Measurements from ENCODE around the gene KIR2DL3.
"Not testable (repeated sequence)": the region's sequence is repeated elsewhere in the genome, so short reads cannot be mapped to it uniquely, and the experiment has no call there.

Gene KIR2DL3

DNA sequence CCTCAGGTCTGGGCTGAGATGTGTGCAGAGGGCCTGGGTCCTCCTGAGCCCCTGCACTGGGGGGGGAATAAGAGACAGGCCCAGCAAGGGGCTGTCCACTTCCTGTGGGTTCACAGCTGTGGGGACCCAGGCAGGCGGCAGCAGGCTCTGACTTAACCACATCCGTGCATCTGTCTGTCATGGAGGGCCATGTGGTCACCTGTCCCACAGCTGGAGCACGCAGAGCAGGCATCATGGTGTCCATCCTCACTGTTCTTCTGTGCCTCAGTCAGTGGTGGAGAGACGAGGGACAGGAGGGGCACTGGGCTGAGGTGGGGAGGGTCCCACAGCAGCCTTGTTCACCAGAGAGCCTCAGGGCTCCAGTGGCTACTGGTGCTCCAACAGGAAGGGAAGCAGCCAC, 30.4 kb upstream of the KIR2DL3 start:
- H3K27me3 ChIP-seq (ENCODE audit: control insufficient read depth in 3 of 3, insufficient read depth in 3 of 3, low read depth in 1 of 3, low read length in 3 of 3), result no peaks in the 10 kb centered on the region
- no peak overlapping the region for H3K18ac ChIP-seq (ENCODE audit: low read length)
- H3K79me1 ChIP-seq (ENCODE audit: low read depth, low read length), result no peaks in the 10 kb centered on the region
- WGBS, 2 donors (ENCODE audit: extremely low coverage in 2 of 2, insufficient read length in 2 of 2, insufficient replicate concordance in 1 of 2), result no CpG with 5 or more reads among the region's 4 CpGs
- no peak overlapping the region for H4K8ac ChIP-seq (ENCODE audit: low read depth, low read length)
- H3K4ac ChIP-seq (ENCODE audit: low read length), result no peak overlapping the region
- H3K9ac ChIP-seq (ENCODE audit: low read depth, low read length, poor library complexity), result no peak overlapping the region
- H3K23ac ChIP-seq (ENCODE audit: low read depth, low read length, poor library complexity), result no peak overlapping the region
- no peak overlapping the region for H3K4me2 ChIP-seq (ENCODE audit: insufficient read depth, low read length, poor library complexity, severe bottlenecking)
- H2BK15ac ChIP-seq (ENCODE audit: low read length), result no peak overlapping the region
- no peak overlapping the region for H2BK5ac ChIP-seq (ENCODE audit: low read length)
- H3K4me1 ChIP-seq (ENCODE audit: control insufficient read depth in 2 of 2, insufficient read depth in 1 of 2, low read depth in 1 of 2, low read length in 2 of 2), result no peaks in the 10 kb centered on the region
- no peak overlapping the region for H2BK120ac ChIP-seq (ENCODE audit: low read depth, low read length)
- no peak overlapping the region for H2BK12ac ChIP-seq (ENCODE audit: low read length)
- no peak overlapping the region for H3K27ac ChIP-seq (replicated peaks; ENCODE audit: low read length)
- H2AFZ ChIP-seq (ENCODE audit: low read length), result no peak overlapping the region
- peak overlapping the region in 1 of 2 donors; percentile 61 for H3K4me3 ChIP-seq (ENCODE audit: low read length in 2 of 2)
- DNase-seq (ENCODE audit: low spot score), result no peak
- no peak overlapping the region for H2AK5ac ChIP-seq (ENCODE audit: low read depth, low read length)
- H3K9me3 ChIP-seq (replicated peaks in 1 of 2; ENCODE audit: control insufficient read depth in 2 of 2, insufficient read depth in 1 of 2, low read depth in 1 of 2, low read length in 2 of 2), result peaks cover 0 to 47% of the 10 kb centered on the region in 2 donors
- H4K91ac ChIP-seq (ENCODE audit: low read depth, low read length, poor library complexity), result no peak overlapping the region
- no peak overlapping the region for H3K14ac ChIP-seq (ENCODE audit: low read length)
- no peaks in the 10 kb centered on the region for H3K36me3 ChIP-seq (replicated peaks in 1 of 2; ENCODE audit: control insufficient read depth in 2 of 2, insufficient read depth in 2 of 2, low read length in 2 of 2)

DNA sequence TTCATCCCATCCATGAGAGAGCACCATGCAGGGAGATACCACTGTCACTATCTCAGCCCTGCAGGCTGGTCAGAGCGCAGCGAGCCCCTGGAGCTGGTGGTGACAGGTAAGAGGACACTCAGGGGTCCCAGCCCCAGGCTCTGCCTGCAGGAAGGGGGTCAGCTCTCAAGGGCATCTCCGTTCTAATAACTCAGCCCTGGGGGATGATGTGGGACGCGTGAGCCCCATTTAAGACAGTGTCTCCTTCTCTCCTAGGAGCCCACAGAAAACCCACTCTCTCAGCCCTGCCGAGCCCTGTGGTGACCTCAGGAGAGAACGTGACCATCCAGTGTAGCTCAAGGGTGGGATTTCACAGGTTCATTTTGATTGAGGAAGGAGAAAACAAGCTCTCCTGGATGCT, 29.5 kb upstream of the KIR2DL3 start:
- WGBS, 2 donors (ENCODE audit: extremely low coverage in 2 of 2, insufficient read length in 2 of 2, insufficient replicate concordance in 1 of 2), result no CpG with 5 or more reads among the region's 7 CpGs
- Histone ChIP-seq H3K9ac (ENCODE audit: low read depth, low read length, poor library complexity) (no peak overlapping the region), H4K8ac (ENCODE audit: low read depth, low read length) (no peak overlapping the region), H2BK120ac (ENCODE audit: low read depth, low read length) (no peak overlapping the region), H3K14ac (ENCODE audit: low read length) (no peak overlapping the region), H2AK5ac (ENCODE audit: low read depth, low read length) (no peak overlapping the region), H3K79me1 (ENCODE audit: low read depth, low read length) (no peaks in the 10 kb centered on the region), H3K36me3 (replicated peaks in 1 of 2; ENCODE audit: control insufficient read depth in 2 of 2, insufficient read depth in 2 of 2, low read length in 2 of 2) (no peaks in the 10 kb centered on the region), H3K23ac (ENCODE audit: low read depth, low read length, poor library complexity) (no peak overlapping the region), H3K9me3 (replicated peaks in 1 of 2; ENCODE audit: control insufficient read depth in 2 of 2, insufficient read depth in 1 of 2, low read depth in 1 of 2, low read length in 2 of 2) (peaks cover 0 to 44% of the 10 kb centered on the region in 2 donors), H3K4me1 (ENCODE audit: control insufficient read depth in 2 of 2, insufficient read depth in 1 of 2, low read depth in 1 of 2, low read length in 2 of 2) (no peaks in the 10 kb centered on the region), H3K27me3 (ENCODE audit: control insufficient read depth in 3 of 3, insufficient read depth in 3 of 3, low read depth in 1 of 3, low read length in 3 of 3) (no peaks in the 10 kb centered on the region), H2AFZ (ENCODE audit: low read length) (no peak overlapping the region), H2BK12ac (ENCODE audit: low read length) (no peak overlapping the region), H2BK5ac (ENCODE audit: low read length) (no peak overlapping the region), H3K18ac (ENCODE audit: low read length) (no peak overlapping the region), H3K4me3 (ENCODE audit: low read length in 2 of 2) (no peak overlapping the region), H3K27ac (replicated peaks; ENCODE audit: low read length) (no peak overlapping the region), H2BK15ac (ENCODE audit: low read length) (no peak overlapping the region), H4K91ac (ENCODE audit: low read depth, low read length, poor library complexity) (no peak overlapping the region), H3K4me2 (ENCODE audit: insufficient read depth, low read length, poor library complexity, severe bottlenecking) (no peak overlapping the region), H3K4ac (ENCODE audit: low read length) (no peak overlapping the region)
- no peak for DNase-seq (ENCODE audit: low spot score)

DNA sequence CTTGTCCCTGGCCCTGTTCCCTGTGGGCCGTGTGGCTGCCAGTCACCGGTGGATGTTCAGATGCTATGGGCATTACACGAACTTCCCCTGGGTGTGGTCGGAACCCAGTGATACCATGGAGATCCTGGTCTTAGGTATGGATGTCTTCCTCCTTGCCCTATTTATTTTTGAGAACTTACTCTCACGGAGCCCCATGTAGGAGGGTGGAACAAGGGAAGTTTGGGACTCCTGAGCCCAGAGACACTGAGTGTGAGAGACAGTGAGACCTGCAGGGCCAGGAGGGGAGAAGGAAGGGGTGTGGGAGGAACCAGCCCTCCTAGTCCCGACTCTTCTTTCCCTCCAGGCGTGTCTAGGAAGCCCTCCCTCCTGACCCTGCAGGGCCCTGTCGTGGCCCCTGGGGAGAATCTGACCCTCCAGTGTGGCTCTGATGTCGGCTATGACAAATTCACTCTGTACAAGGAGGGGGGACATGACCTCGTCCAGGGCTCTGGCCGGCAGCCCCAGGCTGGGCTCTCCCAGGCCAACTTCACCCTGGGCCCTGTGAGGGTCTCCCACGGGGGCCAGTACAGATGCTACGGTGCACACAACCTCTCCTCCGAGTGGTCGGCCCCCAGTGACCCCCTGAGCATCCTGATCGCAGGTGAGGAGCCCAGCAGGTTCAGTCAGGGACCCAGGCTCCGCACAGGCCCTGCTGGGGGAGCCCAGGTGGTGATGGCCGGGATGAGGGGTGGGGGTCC, 28.9 kb upstream of the KIR2DL3 start:
- Histone ChIP-seq H4K8ac (ENCODE audit: low read depth, low read length) (no peak overlapping the region), H3K18ac (ENCODE audit: low read length) (no peak overlapping the region), H3K27me3 (ENCODE audit: control insufficient read depth in 3 of 3, insufficient read depth in 3 of 3, low read depth in 1 of 3, low read length in 3 of 3) (no peaks in the 10 kb centered on the region), H3K9ac (ENCODE audit: low read depth, low read length, poor library complexity) (no peak overlapping the region), H3K79me1 (ENCODE audit: low read depth, low read length) (no peaks in the 10 kb centered on the region), H3K27ac (replicated peaks; ENCODE audit: low read length) (no peak overlapping the region), H3K9me3 (replicated peaks in 1 of 2; ENCODE audit: control insufficient read depth in 2 of 2, insufficient read depth in 1 of 2, low read depth in 1 of 2, low read length in 2 of 2) (peaks cover 0 to 38% of the 10 kb centered on the region in 2 donors), H2BK5ac (ENCODE audit: low read length) (no peak overlapping the region), H2BK15ac (ENCODE audit: low read length) (no peak overlapping the region), H2AK5ac (ENCODE audit: low read depth, low read length) (no peak overlapping the region), H3K4me2 (ENCODE audit: insufficient read depth, low read length, poor library complexity, severe bottlenecking) (no peak overlapping the region), H3K4me1 (ENCODE audit: control insufficient read depth in 2 of 2, insufficient read depth in 1 of 2, low read depth in 1 of 2, low read length in 2 of 2) (no peaks in the 10 kb centered on the region), H3K23ac (ENCODE audit: low read depth, low read length, poor library complexity) (no peak overlapping the region), H2AFZ (ENCODE audit: low read length) (no peak overlapping the region), H2BK120ac (ENCODE audit: low read depth, low read length) (no peak overlapping the region), H2BK12ac (ENCODE audit: low read length) (no peak overlapping the region), H4K91ac (ENCODE audit: low read depth, low read length, poor library complexity) (no peak overlapping the region), H3K36me3 (replicated peaks in 1 of 2; ENCODE audit: control insufficient read depth in 2 of 2, insufficient read depth in 2 of 2, low read length in 2 of 2) (no peaks in the 10 kb centered on the region), H3K4me3 (ENCODE audit: low read length in 2 of 2) (no peak overlapping the region), H3K4ac (ENCODE audit: low read length) (no peak overlapping the region), H3K14ac (ENCODE audit: low read length) (no peak overlapping the region)
- no peak for DNase-seq (ENCODE audit: low spot score)
- WGBS, 2 donors (ENCODE audit: extremely low coverage in 2 of 2, insufficient read length in 2 of 2, insufficient replicate concordance in 1 of 2), result no CpG with 5 or more reads among the region's 18 CpGs

DNA sequence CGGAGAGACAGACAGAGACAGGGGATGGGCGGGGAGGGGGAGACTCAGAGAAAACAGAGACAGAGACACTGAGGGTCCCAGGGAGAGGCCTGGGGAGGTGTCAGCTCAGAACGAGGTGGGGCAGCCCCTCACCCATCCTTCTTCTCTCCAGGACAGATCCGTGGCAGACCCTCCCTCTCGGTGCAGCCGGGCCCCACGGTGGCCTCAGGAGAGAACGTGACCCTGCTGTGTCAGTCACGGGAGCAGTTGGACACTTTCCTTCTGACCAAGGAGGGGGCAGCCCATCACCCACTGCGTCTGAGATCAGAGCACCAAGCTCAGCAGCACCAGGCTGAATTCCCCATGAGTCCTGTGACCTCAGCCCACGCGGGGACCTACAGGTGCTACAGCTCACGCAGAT, 28.4 kb upstream of the KIR2DL3 start:
- H3K79me1 ChIP-seq (ENCODE audit: low read depth, low read length); H4K8ac ChIP-seq (ENCODE audit: low read depth, low read length); H3K14ac ChIP-seq (ENCODE audit: low read length); H3K4me2 ChIP-seq (ENCODE audit: insufficient read depth, low read length, poor library complexity, severe bottlenecking); H3K36me3 ChIP-seq (replicated peaks in 1 of 2; ENCODE audit: control insufficient read depth in 2 of 2, insufficient read depth in 2 of 2, low read length in 2 of 2); DNase-seq (ENCODE audit: low spot score); H2BK120ac ChIP-seq (ENCODE audit: low read depth, low read length); H2AFZ ChIP-seq (ENCODE audit: low read length); H2AK5ac ChIP-seq (ENCODE audit: low read depth, low read length); H2BK5ac ChIP-seq (ENCODE audit: low read length); H2BK15ac ChIP-seq (ENCODE audit: low read length); H3K27me3 ChIP-seq (ENCODE audit: control insufficient read depth in 3 of 3, insufficient read depth in 3 of 3, low read depth in 1 of 3, low read length in 3 of 3); H2BK12ac ChIP-seq (ENCODE audit: low read length); H3K27ac ChIP-seq (replicated peaks; ENCODE audit: low read length); H3K4me1 ChIP-seq (ENCODE audit: control insufficient read depth in 2 of 2, insufficient read depth in 1 of 2, low read depth in 1 of 2, low read length in 2 of 2); H3K18ac ChIP-seq (ENCODE audit: low read length); H3K4me3 ChIP-seq (ENCODE audit: low read length in 2 of 2); H4K91ac ChIP-seq (ENCODE audit: low read depth, low read length, poor library complexity); H3K23ac ChIP-seq (ENCODE audit: low read depth, low read length, poor library complexity); H3K9ac ChIP-seq (ENCODE audit: low read depth, low read length, poor library complexity); H3K4ac ChIP-seq (ENCODE audit: low read length): not testable (repeated sequence)
- WGBS, 2 donors (ENCODE audit: extremely low coverage in 2 of 2, insufficient read length in 2 of 2, insufficient replicate concordance in 1 of 2), result no CpG with 5 or more reads among the region's 13 CpGs
- peaks cover 0 to 34% of the 10 kb centered on the region in 2 donors for H3K9me3 ChIP-seq (replicated peaks in 1 of 2; ENCODE audit: control insufficient read depth in 2 of 2, insufficient read depth in 1 of 2, low read depth in 1 of 2, low read length in 2 of 2)

All from neuronal stem cell (in vitro differentiated cells).